Islet of Langerhans (tissue), 1 donor: Measurements from ENCODE around the gene TACC2.

Source experiments
- FAIRE-seq: peaks from one replicate; lab custom pipeline; 2011; peaks lifted over from hg19 to GRCh38; lab: Jason Lieb, UNC

The TACC2 gene

GRCh38 chr10:122298598-122299301, 309.8 kb downstream of the TACC2 start:
- peak; percentile 97 for FAIRE-seq

- no peak for FAIRE-seq
These were observed 310.6 kb downstream of the TACC2 start for GRCh38 chr10:122299423-122300075.

GRCh38 chr10:122301055-122301810, 312.3 kb downstream of the TACC2 start:
- FAIRE-seq: no peak

- FAIRE-seq: no peak
These were observed 312.8 kb downstream of the TACC2 start for GRCh38 chr10:122301811-122302115.

GRCh38 chr10:122302315-122302714, 313.4 kb downstream of the TACC2 start:
- no peak for FAIRE-seq

- no peak for FAIRE-seq
These were observed 314.5 kb downstream of the TACC2 start for GRCh38 chr10:122303271-122304053.
